Heart left ventricle (tissue), 13 donors: ENCODE data around the gene MALRD1.

ENCODE experiments used
- POLR2A ChIP-seq, 2 donors: fragments of 450-650 bp; IDR thresholded peaks; one replicate each; pipeline ENCODE4 v1.6.1; 2017; ENCODE audit warnings: antibody characterized with exemption in 2 of 2, mild to moderate bottlenecking in 2 of 2, moderate library complexity in 2 of 2
- TF ChIP-seq, protein P1 (sequence below), 12 donors: fragments of 200-600 bp; sonication (generic) in 4 of 12; IDR thresholded peaks; one replicate each; pipeline versions ENCODE4 v1.5.0 to v1.8.0; 2018 to 2022; ENCODE audit warnings: antibody characterized with exemption in 12 of 12, mild to moderate bottlenecking in 5 of 12
- donor health status: ischemic (EF 13 %, LVEDD 7.1; RV severe dilation, severe dysfunction).
- donor health status: DM: no; HTN: yes; CAD: no.
- donor health status: DM: no; HTN: no; CAD: no.
- donor health status: ischemic (EF 25% LVEDD 6.9; RV normal size, moderate dysfunction).
- donor health status: ischemic (EF 25% LVEDD 5.7; RV mildly dilated, moderate dysfunction).
- donor health status: ischemic (EF 35%, LVEDD 5.7; RV mildly dilated, moderate dysfunction).
- donor health status: nonischemic (EF 11% LVEDD 7.7; RV severe dilation, severe dysfunction).
- donor health status: DM: yes; HTN: yes; CAD: no.
- donor health status: PGD.
- donor health status: ischemic (EF 29% LVEDD 5.4; RV normal size, mild dysfunction).
- donor health status: nonischemic (EF 23%, LVEDD 6.1; RV moderate dilation, normal function).

DNA sequence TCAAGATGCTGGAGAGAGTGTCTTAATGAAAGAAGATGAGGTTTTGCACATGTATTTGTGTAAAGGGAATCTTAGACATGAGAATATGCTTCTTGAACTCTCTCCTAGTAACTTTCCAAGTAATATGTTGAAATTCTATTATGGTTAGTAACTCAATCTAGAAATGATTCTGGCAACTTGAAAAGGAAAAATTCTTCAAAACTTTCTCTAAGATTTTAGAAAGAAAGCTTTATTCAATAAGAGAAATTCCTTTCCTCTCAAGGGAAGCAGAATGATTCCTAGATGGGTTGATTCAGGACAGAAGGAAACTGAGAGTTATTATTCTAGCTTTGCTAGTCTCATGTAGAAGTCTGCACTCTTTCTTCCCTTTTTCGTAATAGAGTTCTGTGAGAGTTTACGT lies 403.3 kb downstream of the MALRD1 start:
- TF ChIP-seq, protein P1, sequence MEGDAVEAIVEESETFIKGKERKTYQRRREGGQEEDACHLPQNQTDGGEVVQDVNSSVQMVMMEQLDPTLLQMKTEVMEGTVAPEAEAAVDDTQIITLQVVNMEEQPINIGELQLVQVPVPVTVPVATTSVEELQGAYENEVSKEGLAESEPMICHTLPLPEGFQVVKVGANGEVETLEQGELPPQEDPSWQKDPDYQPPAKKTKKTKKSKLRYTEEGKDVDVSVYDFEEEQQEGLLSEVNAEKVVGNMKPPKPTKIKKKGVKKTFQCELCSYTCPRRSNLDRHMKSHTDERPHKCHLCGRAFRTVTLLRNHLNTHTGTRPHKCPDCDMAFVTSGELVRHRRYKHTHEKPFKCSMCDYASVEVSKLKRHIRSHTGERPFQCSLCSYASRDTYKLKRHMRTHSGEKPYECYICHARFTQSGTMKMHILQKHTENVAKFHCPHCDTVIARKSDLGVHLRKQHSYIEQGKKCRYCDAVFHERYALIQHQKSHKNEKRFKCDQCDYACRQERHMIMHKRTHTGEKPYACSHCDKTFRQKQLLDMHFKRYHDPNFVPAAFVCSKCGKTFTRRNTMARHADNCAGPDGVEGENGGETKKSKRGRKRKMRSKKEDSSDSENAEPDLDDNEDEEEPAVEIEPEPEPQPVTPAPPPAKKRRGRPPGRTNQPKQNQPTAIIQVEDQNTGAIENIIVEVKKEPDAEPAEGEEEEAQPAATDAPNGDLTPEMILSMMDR (IDR thresholded peaks at IDR 0.05), result no peak
- TF ChIP-seq POLR2A (IDR thresholded peaks at IDR 0.05), result no peak
